HL-60/S4 (cell line): ENCODE data around the gene GAB3.
"Not testable (repeated sequence)": the region's sequence is repeated elsewhere in the genome, so short reads cannot be mapped to it uniquely, and the experiment has no call there.

Source experiments
- in situ Hi-C: fragments of 300-500 bp; cut with MboI; formaldehyde crosslinking; loops from 2 replicates; pipeline ENCODE4 v1.14.3; 2022; ENCODE audit warnings: low sequenced_read_pairs

Gene GAB3

GRCh38 chrX:154657226-154657805, 93.6 kb downstream of the GAB3 start:
- in situ Hi-C loops: no loop called here

- in situ Hi-C loops: no loop called here
Observed at GRCh38 chrX:154655786-154656185, 95.1 kb downstream of the GAB3 start.

- in situ Hi-C loops: no loop called here
Observed at GRCh38 chrX:154655346-154655745, 95.5 kb downstream of the GAB3 start.

DNA sequence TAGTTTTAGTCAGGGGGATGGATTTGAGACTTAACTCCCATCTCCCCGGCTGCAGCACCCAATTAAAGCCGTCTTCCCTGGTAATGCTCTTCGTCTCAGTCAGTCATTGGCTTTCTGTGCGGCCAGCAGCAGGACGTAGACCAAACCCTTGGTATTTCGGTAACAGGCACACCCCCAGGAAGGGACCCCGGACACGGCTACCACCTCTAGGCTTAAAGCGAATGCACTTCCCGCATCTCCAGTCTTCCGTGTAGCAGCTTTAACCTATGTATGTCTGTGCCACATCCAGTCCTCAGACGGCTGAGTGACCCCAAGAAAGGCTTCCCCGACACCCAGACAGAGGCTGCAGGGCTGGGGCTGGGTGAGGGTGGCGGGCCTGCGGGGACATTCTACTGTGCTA, 96.0 kb downstream of the GAB3 start:
- in situ Hi-C loops: no loop called here

GRCh38 chrX:154654372-154654771, 96.5 kb downstream of the GAB3 start:
- in situ Hi-C loops: no loop called here

DNA sequence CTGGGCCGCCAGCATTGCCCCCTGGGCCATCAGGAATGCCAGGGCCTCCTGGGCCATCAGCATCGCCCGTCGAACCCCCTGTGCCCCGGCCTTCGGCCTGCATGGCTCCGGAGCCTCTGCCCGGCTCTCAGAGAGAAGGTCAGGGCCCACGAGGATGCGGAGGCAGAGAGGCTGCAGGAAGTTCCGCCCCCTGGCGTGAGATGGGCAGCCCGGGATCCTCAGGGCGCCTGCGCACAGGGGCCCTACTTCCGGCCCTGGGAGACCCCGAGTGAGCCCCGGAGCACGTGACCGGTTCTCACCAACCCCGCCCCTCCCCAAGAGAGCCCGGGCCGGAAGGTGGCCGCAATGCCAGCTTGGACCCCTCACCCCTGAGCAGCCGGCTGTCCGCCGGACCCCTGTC, 97.5 kb downstream of the GAB3 start, which contains the start of gene CTAG2:
TSS of gene CTAG2 (minus strand) at position 167 of the 400 bp plus-strand sequence. CDS start at position 103, 64 bp downstream.
- in situ Hi-C loops: not testable (repeated sequence)

GRCh38 chrX:154653048-154653401, 97.9 kb downstream of the GAB3 start:
- in situ Hi-C loops: no loop called here

DNA sequence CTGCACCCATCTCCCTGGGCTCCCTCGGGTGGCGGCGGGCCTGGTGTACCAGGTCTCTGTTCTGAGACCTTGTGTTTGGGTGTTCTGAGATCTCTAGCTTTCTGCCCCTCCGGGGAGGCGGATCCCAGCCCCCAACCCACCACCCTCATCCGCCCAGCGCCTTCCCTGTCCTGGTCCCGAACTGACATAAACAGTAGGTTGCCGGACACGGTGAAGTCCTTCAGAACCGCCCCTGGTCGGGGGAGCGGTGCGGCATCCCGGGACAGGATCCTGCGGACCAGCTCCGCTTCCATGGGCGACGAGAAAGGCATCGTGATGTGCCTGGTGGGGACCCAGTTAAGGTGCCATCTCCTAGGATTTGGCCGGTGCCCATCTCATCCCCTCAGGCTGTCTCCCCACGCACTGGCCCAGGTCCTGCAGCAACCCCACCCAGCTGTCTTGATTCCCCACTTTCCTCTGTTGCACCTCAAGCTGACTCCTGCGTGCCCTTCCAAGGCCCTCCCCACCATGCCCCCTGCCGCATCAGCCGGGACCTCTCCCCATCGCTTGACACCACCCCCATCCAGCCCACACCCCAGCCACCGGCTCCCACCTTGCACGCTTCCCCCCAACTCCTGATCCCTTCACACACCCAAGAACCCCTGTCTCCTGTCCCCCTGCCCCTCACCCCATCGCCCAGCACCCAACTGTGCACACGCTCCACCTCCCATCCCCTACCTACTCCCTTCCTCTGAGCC, 98.4 kb downstream of the GAB3 start:
- in situ Hi-C loops: no loop called here

DNA sequence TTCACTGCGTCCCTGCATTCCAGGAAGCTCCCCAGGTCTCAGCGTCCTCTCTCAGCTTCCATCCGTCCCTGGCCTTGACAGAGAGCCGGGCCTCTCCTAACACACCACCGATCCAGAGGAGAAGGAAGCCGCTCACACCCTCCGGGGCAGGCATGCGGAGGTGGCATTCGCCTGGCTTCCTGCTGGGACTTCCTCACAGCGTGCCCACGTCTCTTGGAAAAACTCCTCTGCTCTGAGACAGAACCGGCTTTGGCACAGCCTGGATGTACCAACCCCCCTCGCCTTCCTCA, 100.7 kb downstream of the GAB3 start:
- in situ Hi-C loops: no loop called here

GRCh38 chrX:154649503-154650220, 101.2 kb downstream of the GAB3 start:
- in situ Hi-C loops: no loop called here

DNA sequence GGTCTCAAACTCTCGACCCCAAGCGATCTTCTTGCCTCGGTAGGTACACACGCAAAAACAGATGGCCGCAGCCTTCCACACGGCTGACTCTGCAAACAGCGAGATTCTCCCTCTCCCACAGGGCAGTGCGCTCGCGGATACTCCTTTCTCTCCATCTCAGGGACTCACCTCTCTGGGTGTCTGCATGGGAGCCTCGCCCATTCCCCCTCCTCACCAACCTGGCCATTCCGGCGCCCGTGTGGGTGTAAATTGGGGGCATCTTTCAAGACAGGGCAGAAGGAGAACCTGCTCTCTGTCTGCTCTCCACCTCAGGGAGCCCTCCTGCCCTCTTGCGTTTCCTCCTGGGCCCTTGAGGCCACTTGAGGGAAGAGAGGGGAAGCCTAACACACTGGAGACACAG, 101.9 kb downstream of the GAB3 start:
- in situ Hi-C loops: no loop called here

GRCh38 chrX:154645745-154646378, 105.0 kb downstream of the GAB3 start:
- in situ Hi-C loops: not testable (repeated sequence)

DNA sequence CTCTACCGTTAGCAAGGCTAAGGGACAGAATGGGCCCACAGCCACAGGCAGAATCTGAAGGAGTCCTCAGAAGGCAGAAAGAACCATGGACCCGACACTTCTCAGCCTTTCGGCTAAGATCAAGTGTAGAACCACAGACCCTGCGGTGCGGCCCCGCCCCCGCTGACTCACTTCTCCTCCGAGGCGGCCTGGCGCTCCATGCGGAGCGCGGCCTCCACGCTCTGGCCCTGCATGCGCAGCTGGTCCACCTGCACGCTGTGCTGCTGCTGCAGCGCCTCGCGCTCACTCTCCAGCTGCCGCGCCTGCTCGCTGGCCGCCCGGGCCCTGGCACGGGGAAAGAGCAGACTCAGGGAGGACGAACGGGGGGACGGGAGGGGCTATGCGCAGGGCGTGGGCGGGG, 107.2 kb downstream of the GAB3 start:
- in situ Hi-C loops: not testable (repeated sequence)

DNA sequence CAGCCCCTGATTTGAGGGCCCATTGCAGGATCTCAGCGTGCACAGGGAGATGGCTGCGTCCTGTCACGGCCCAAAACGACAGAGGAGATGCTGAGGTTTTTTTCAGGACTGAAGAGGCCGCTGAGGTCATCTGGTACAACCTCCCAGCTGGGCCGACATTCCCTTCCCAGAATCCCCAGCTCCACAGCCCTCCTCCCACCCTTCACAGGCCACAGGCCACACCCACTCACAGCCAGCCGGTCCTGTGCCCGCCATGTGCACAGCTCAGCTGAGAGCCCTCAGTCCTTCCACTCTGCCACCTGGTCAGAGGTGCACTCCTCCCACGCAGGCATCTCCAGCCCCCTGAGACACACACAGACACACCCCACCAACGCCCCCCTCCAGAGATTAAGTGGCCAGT, 109.1 kb downstream of the GAB3 start:
- in situ Hi-C loops: not testable (repeated sequence)

GRCh38 chrX:154633661-154634060, 117.2 kb downstream of the GAB3 start:
- in situ Hi-C loops: not testable (repeated sequence)

DNA sequence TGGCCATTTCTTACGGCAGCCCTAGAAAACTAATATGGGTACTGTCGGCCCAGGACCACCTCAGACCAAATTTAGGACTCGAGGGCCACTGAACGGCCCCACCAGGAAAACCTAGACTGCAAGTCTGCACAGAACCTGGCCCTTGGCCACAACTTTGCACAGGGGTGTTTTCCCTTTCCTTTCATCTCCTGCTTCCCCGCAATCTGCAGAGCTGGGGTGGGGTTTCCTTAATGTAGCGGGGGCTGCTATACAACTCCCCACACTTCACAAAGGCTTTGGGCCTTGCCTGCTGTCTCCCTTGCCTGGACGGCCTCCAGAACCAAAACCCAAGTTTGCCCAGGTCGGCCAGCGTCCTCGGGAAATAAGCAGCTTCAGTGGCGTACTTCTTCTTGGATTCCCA, 119.9 kb downstream of the GAB3 start:
- in situ Hi-C loops: not testable (repeated sequence)

DNA sequence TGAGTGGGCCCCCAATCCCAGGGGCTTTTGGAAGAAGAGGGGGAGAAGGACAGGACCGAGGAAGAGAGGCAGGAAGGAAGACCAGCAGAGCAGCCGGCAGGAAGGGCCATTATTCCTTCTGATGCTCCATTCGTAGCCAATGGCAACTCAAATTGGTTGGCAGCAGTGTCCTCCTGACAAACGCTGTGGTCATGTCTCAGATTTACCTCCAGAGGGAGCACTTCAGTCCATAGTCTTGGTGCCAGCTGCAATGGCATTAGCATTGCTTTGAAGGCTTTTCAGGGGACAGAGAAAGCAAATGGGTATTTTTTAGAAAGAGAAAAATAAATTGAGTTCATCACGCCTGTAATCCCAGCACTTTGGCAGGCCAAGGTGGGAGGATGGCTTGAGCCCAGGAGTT, 121.9 kb downstream of the GAB3 start:
- in situ Hi-C loops: not testable (repeated sequence)
